A673 (cell line): Measurements from ENCODE around the gene ZNF823. TPM values are rescaled to one million over a fixed set of nuclear protein-coding genes. Genes with fewer than 3 reads are reported as not detected.

Experiments
- BruUV-seq: library from RNA; stranded (reverse); fragments of 400-500 nt; replicated peaks from 2 replicates; lab custom pipeline; 2021; lab: Mats Ljungman, UMichigan
- CTCF ChIA-PET: fragments of 300-600 bp; sonication (Branson Sonifier 250); formaldehyde crosslinking; loops from one replicate; lab custom pipeline; 2022; ENCODE audit warnings: antibody characterized with exemption; lab: Charles Lee
- POLR2A ChIA-PET: fragments of 300-600 bp; sonication (Branson Sonifier 250); formaldehyde crosslinking; loops from one replicate; lab custom pipeline; 2022; ENCODE audit warnings: antibody characterized with exemption; ENCODE audit not compliant: low non-redundant PET; lab: Charles Lee
- DNase-seq: peaks from one replicate; pipeline ENCODE4 v3.0.0-alpha.2; 2015; ENCODE audit warnings: low spot score
- H3K27ac ChIP-seq: fragments of 200-600 bp; sonication (generic); 2 replicates; pipeline ENCODE4 v1.5.1; 2016; ENCODE audit warnings: mixed run types, low read depth, mild to moderate bottlenecking, mixed read lengths, antibody characterized with exemption, low read length; ENCODE audit not compliant: poor library complexity, severe bottlenecking
- H3K27me3 ChIP-seq: fragments of 200-600 bp; sonication (generic); replicated peaks from 2 replicates; pipeline ENCODE4 v1.6.1; 2017; ENCODE audit warnings: mixed run types, low read depth, mild to moderate bottlenecking, mixed read lengths, antibody characterized with exemption, low read length; ENCODE audit not compliant: insufficient read depth, poor library complexity
- H3K36me3 ChIP-seq: fragments of 200-600 bp; sonication (generic); 2 replicates; pipeline ENCODE4 v1.6.1; 2016; ENCODE audit warnings: mixed run types, mild to moderate bottlenecking, mixed read lengths, antibody characterized with exemption, low read length; ENCODE audit not compliant: insufficient read depth, poor library complexity, severe bottlenecking
- H3K4me1 ChIP-seq: fragments of 200-600 bp; sonication (generic); 2 replicates; pipeline ENCODE4 v1.6.1; 2017; ENCODE audit warnings: mixed run types, mild to moderate bottlenecking, mixed read lengths, antibody characterized with exemption, low read length; ENCODE audit not compliant: insufficient read depth, poor library complexity, severe bottlenecking
- H3K4me3 ChIP-seq: fragments of 200-600 bp; sonication (generic); 2 replicates; pipeline ENCODE4 v1.5.1; 2016; ENCODE audit warnings: low read depth, mixed run types, mild to moderate bottlenecking, mixed read lengths, low read length; ENCODE audit not compliant: poor library complexity, severe bottlenecking
- H3K9me3 ChIP-seq: fragments of 200-600 bp; sonication (generic); 2 replicates; pipeline ENCODE4 v1.6.1; 2016; ENCODE audit warnings: mixed run types, low read depth, mild to moderate bottlenecking, mixed read lengths, antibody characterized with exemption, low read length; ENCODE audit not compliant: poor library complexity, severe bottlenecking
- CTCF ChIP-seq: fragments of 300-800, 200-600 bp; sonication (generic); conservative IDR thresholded peaks from 2 replicates; pipeline ENCODE4 v1.5.1; 2017; ENCODE audit warnings: low read depth, mild to moderate bottlenecking, antibody characterized with exemption, low read length, moderate library complexity, mixed read lengths
- EZH2 ChIP-seq: fragments of 200-600 bp; sonication (generic); IDR thresholded peaks from 2 replicates; pipeline ENCODE4 v1.6.1; 2017; ENCODE audit warnings: borderline replicate concordance, low read depth, mild to moderate bottlenecking, mixed read lengths, antibody characterized with exemption, low read length; ENCODE audit not compliant: poor library complexity, severe bottlenecking
- intact Hi-C: fragments of 100-400 bp; cut with micrococcal nuclease; formaldehyde crosslinking; loops from one replicate; pipeline ENCODE4 v1.10.0; 2022; ENCODE audit not compliant: unreplicated experiment
- total RNA-seq: library from RNA; stranded (reverse); gene quantifications from 2 replicates; pipeline ENCODE4 v1.2.3, GENCODE V29; 2021

Gene ZNF823
- total RNA-seq, 1 experiment from 2014 or later, result 8.4 TPM

GRCh38 chr19:11692127-11692790 lies 46.5 kb downstream of the ZNF823 start:
- Histone ChIP-seq H3K27ac (no peak overlapping the region), H3K36me3 (peaks cover 13% of the 10 kb centered on the region), H3K27me3 (no peaks in the 10 kb centered on the region), H3K9me3 (peaks cover 29% of the 10 kb centered on the region), H3K4me3 (no peak overlapping the region), H3K4me1 (no peaks in the 10 kb centered on the region)
- intact Hi-C loops, result loop anchor here (5.0 kb wide), 1 partner anchor 45 kb away; the partner anchor contains the start of gene ZNF823
- ChIA-PET CTCF (no interaction called here), POLR2A (interaction anchor here (0.6 kb wide), 1 partner anchor 21 kb away, joined by 3 read pairs; no protein-coding TSS in a partner anchor)
- no TSS peak for BruUV-seq
- no peak for DNase-seq
- no peak for TF ChIP-seq EZH2
- TF ChIP-seq CTCF, result no peak

- peaks cover 73% of the 10 kb centered on the region for H3K9me3 ChIP-seq
- DNase-seq, result no peak
- intact Hi-C loops, result no loop called here
- POLR2A ChIA-PET, result no interaction called here
- CTCF ChIA-PET, result no interaction called here
- no peak overlapping the region for H3K27ac ChIP-seq
- H3K4me3 ChIP-seq, result no peak overlapping the region
- BruUV-seq, result no TSS peak
- H3K36me3 ChIP-seq, result peaks cover 20% of the 10 kb centered on the region
- no peaks in the 10 kb centered on the region for H3K4me1 ChIP-seq
- no peak for TF ChIP-seq CTCF
- TF ChIP-seq EZH2, result no peak
- no peaks in the 10 kb centered on the region for H3K27me3 ChIP-seq
Measured at GRCh38 chr19:11685676-11686650, 52.8 kb downstream of the ZNF823 start.

GRCh38 chr19:11684987-11685675 lies 53.6 kb downstream of the ZNF823 start:
- TF ChIP-seq CTCF (no peak), EZH2 (no peak)
- Histone ChIP-seq H3K27ac (no peak overlapping the region), H3K4me3 (no peak overlapping the region), H3K36me3 (peaks cover 20% of the 10 kb centered on the region), H3K4me1 (no peaks in the 10 kb centered on the region), H3K9me3 (peaks cover 73% of the 10 kb centered on the region), H3K27me3 (no peaks in the 10 kb centered on the region)
- DNase-seq, result no peak
- no TSS peak for BruUV-seq
- intact Hi-C loops, result no loop called here
- CTCF ChIA-PET, result no interaction called here
- POLR2A ChIA-PET, result no interaction called here
